Ureter (tissue), 1 donor: Measurements from ENCODE around the gene HSBP1L1. TPM values are rescaled to one million over a fixed set of nuclear protein-coding genes. Genes with fewer than 3 reads are reported as not detected.

Experiments used
- DNase-seq: peaks from one replicate; pipeline ENCODE4 v3.0.0-alpha.2; 2020; ENCODE audit warnings: low spot score
- total RNA-seq: library from RNA; stranded (reverse); gene quantifications from one replicate; pipeline ENCODE4 v1.2.4, GENCODE V29; 2023
- donor health status: DM: yes; HTN: yes; CAD: no.

HSBP1L1 gene
- total RNA-seq, 1 donor from 2014 or later: 29.5 TPM

GRCh38 chr18:79930020-79930642 is 34.3 kb upstream of the HSBP1L1 start:
- no peak for DNase-seq

- DNase-seq: no peak
These were observed 33.0 kb upstream of the HSBP1L1 start for GRCh38 chr18:79931475-79931874.

- DNase-seq: no peak
These were observed 31.5 kb upstream of the HSBP1L1 start for GRCh38 chr18:79932907-79933306.

- DNase-seq: peak; percentile 25
These were observed 30.7 kb upstream of the HSBP1L1 start for GRCh38 chr18:79933765-79934164.

- DNase-seq: peak; percentile 36
These were observed 29.9 kb upstream of the HSBP1L1 start for GRCh38 chr18:79934311-79935097.

GRCh38 chr18:79935098-79935480 is 29.4 kb upstream of the HSBP1L1 start:
- peak; percentile 13 for DNase-seq

GRCh38 chr18:79935499-79935898 is 28.9 kb upstream of the HSBP1L1 start:
- peak; percentile 18 for DNase-seq

- DNase-seq: peak; percentile 14
These were observed 28.5 kb upstream of the HSBP1L1 start for GRCh38 chr18:79935925-79936324.

- DNase-seq: peak; percentile 29
These were observed 27.8 kb upstream of the HSBP1L1 start for GRCh38 chr18:79936641-79937040.

- peak; percentile 31 for DNase-seq
These were observed 27.2 kb upstream of the HSBP1L1 start for GRCh38 chr18:79937103-79937860.

- peak; percentile 26 for DNase-seq
These were observed 26.2 kb upstream of the HSBP1L1 start for GRCh38 chr18:79938196-79938595.

- DNase-seq: no peak
These were observed 25.3 kb upstream of the HSBP1L1 start for GRCh38 chr18:79939096-79939495.

GRCh38 chr18:79940126-79940813 is 24.2 kb upstream of the HSBP1L1 start:
- DNase-seq: peak; percentile 37

- peak; percentile 34 for DNase-seq
These were observed 23.5 kb upstream of the HSBP1L1 start for GRCh38 chr18:79940814-79941472.

- DNase-seq: peak; percentile 37
These were observed 22.8 kb upstream of the HSBP1L1 start for GRCh38 chr18:79941473-79942119.

GRCh38 chr18:79942211-79942610 is 22.2 kb upstream of the HSBP1L1 start:
- DNase-seq: peak; percentile 24

GRCh38 chr18:79942786-79943607 is 21.4 kb upstream of the HSBP1L1 start:
- peak; percentile 40 for DNase-seq

GRCh38 chr18:79943608-79944125 is 20.8 kb upstream of the HSBP1L1 start:
- peak; percentile 40 for DNase-seq

GRCh38 chr18:79944126-79944731 is 20.2 kb upstream of the HSBP1L1 start:
- peak; percentile 37 for DNase-seq
